ENCODE data around the gene ARL4D. TPM values are rescaled to one million over a fixed set of nuclear protein-coding genes. Genes with fewer than 3 reads are reported as not detected.

ARL4D gene
- total RNA-seq, 2 donors from 2014 or later, result 4.8 to 17.2 TPM

DNA sequence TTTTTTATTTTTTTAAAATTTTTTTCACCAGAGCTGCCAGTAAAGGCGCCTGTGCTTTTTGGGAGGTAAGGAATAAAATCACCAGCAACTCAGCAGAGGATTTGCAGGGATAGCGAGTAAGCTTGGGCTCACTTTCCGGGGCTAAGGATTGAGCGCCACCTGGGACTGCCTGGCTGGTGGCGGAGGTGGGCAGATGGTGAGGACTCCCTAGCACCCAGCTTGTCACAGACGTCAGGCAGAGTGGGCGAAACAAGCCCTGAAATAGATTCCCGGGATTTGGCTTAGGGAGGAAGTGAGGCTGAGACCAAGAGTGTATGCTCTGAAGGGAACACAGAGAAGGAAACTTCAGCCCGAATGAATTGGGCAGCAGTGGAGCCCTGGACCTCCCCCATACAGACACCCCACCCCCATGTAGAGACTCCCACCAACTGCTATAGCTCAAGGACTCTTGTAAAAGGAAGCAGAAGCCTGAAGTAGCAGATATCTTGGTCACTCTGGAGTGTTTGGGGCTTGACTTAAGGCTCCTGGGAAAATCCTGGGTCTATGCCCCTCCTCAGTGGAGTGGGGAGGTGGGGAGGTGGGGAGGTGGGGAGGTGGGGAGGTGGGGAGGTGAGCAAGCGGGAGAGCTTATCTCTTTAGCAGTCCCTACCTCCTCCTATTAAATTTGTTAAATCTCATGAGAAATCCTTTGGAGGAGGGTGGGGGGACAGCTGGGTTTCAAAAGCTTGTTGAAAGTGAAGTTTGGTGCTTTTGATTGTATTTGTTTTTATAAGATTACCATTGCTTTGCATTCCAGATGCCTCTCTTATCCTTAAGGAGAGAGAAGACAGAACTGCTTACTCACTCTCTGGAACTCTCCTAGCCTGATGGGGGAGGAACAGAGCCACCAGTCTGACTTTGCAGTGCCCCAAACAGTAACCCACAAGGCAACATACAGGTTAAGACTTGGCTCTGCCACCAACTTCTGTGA is 8.2 kb downstream of the ARL4D start:
- intact Hi-C loops (cut with DNase I), result loop anchor here (10.0 kb wide), 1 partner anchor 368 kb away; the partner anchor contains the start of gene DUSP3
- Histone ChIP-seq H3K9me3 (no peaks in the 10 kb centered on the region), H3K4me1 (replicated peaks) (no peaks in the 10 kb centered on the region), H3K27me3 (replicated peaks; ENCODE audit: insufficient read depth) (no peaks in the 10 kb centered on the region), H3K36me3 (no peaks in the 10 kb centered on the region), H3K27ac (no peak overlapping the region), H3K4me3 (no peak overlapping the region)
- DNase-seq (ENCODE audit: low spot score), result no peak
- TF ChIP-seq, protein P1, sequence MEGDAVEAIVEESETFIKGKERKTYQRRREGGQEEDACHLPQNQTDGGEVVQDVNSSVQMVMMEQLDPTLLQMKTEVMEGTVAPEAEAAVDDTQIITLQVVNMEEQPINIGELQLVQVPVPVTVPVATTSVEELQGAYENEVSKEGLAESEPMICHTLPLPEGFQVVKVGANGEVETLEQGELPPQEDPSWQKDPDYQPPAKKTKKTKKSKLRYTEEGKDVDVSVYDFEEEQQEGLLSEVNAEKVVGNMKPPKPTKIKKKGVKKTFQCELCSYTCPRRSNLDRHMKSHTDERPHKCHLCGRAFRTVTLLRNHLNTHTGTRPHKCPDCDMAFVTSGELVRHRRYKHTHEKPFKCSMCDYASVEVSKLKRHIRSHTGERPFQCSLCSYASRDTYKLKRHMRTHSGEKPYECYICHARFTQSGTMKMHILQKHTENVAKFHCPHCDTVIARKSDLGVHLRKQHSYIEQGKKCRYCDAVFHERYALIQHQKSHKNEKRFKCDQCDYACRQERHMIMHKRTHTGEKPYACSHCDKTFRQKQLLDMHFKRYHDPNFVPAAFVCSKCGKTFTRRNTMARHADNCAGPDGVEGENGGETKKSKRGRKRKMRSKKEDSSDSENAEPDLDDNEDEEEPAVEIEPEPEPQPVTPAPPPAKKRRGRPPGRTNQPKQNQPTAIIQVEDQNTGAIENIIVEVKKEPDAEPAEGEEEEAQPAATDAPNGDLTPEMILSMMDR (IDR thresholded peaks at IDR 0.05), result no peak
- TF ChIP-seq POLR2A (IDR thresholded peaks at IDR 0.05) (no peak), POLR2AphosphoS5 (IDR thresholded peaks at IDR 0.05) (no peak)
- WGBS, result 74% methylated on average over 10 of the region's 10 CpGs

DNA sequence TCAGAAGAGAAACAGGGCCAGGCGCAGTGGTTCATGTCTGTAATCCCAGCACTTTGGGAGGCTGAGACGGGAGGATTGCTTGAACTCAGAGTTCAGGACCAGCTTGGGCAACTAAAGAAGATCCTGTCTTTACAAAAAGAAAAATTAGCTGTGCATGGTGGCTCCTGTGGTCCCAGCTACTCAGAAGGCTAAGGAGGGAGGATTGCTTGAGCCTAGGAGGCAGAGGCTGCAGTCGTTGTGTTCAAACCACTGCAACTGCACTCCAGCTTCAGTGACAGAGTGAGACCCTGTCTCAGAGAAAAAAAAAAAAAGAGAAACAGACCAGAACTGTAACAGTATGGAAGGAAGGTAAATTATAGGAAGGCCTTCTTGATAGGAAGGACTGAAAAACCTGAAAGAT is 10.3 kb downstream of the ARL4D start:
- intact Hi-C loops (cut with DNase I), result loop anchor here (10.0 kb wide), 1 partner anchor 366 kb away; the partner anchor contains the start of gene DUSP3
- no peaks in the 10 kb centered on the region for H3K4me1 ChIP-seq (replicated peaks)
- DNase-seq (ENCODE audit: low spot score), result no peak
- no peaks in the 10 kb centered on the region for H3K27me3 ChIP-seq (replicated peaks; ENCODE audit: insufficient read depth)
- WGBS, result 79% methylated on average over 3 of the region's 3 CpGs
- no peaks in the 10 kb centered on the region for H3K9me3 ChIP-seq
- no peak overlapping the region for H3K4me3 ChIP-seq
- no peak for TF ChIP-seq POLR2AphosphoS5 (IDR thresholded peaks at IDR 0.05)
- TF ChIP-seq, protein P1 (IDR thresholded peaks at IDR 0.05), result no peak
- no peak for TF ChIP-seq POLR2A (IDR thresholded peaks at IDR 0.05)
- H3K36me3 ChIP-seq, result no peaks in the 10 kb centered on the region
- no peak overlapping the region for H3K27ac ChIP-seq

DNA sequence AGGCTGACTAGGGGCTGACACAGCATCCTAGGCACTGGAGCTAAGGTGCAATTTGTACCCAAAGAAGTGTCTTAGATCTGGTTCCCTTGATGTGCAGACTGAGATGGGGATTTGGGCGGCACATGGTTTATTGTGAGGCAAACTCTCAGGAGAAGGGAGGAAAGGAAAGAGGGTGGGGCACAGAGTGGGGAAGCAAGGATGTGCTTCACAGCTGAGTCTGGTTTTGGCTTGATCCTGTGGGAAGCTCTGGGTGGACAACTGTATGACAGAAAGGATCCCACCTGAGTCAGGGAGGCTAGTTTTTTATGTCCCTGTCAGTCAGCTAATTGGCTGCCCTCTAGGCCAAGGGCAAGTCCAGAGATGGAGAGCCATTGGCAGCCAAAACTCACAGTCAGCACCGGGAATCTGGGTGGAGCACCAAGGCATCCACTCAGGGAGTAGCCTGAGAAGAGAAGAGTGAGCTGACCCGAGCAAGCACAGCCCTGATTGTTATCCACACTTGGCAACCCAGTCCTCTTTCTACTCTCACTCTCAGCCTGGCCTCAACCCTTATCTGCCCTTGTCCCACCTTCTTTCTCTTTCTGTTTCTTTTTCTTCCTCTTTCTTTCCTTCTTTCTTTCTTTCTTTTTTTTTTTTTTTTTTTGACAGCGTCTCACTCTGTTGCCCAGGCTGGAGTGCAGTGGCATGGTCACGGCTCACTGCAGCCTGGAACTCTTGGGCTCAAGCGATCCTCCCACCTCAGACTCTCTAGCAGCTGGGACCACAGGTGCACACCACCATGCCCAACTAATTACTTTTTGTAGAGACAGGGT is 12.0 kb downstream of the ARL4D start:
- 68% methylated on average over 6 of the region's 6 CpGs for WGBS
- no peaks in the 10 kb centered on the region for H3K9me3 ChIP-seq

DNA sequence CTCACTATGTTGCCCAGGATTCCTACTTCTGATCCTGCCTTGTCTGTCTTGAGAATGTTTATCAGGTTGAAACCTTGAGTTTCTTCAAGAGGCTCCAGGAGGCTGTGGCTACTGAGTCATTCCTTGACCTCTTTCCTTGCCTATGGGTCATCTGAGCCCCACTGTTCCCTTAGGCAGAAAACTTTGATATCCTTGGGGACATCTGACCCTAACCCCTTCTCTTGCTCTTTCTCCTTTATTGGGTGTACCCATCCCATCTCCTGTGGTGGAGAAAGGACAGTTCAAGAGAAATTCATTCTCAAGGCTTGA is 12.5 kb downstream of the ARL4D start:
- Histone ChIP-seq H3K4me1 (replicated peaks) (no peaks in the 10 kb centered on the region), H3K9me3 (no peaks in the 10 kb centered on the region), H3K4me3 (no peak overlapping the region), H3K36me3 (no peaks in the 10 kb centered on the region), H3K27me3 (replicated peaks; ENCODE audit: insufficient read depth) (no peaks in the 10 kb centered on the region), H3K27ac (no peak overlapping the region)
- intact Hi-C loops (cut with DNase I), result no loop called here
- no peak for DNase-seq (ENCODE audit: low spot score)
- TF ChIP-seq POLR2AphosphoS5 (IDR thresholded peaks at IDR 0.05) (no peak), POLR2A (IDR thresholded peaks at IDR 0.05) (no peak)
- TF ChIP-seq, protein P1 (IDR thresholded peaks at IDR 0.05), result no peak

More for the DNA sequence above, 12.0 kb downstream of the ARL4D start:
- no peak overlapping the region for H3K27ac ChIP-seq
- H3K4me3 ChIP-seq, result no peak overlapping the region
- no peaks in the 10 kb centered on the region for H3K36me3 ChIP-seq
- no peak for DNase-seq (ENCODE audit: low spot score)
- TF ChIP-seq POLR2AphosphoS5 (IDR thresholded peaks at IDR 0.05) (no peak), POLR2A (IDR thresholded peaks at IDR 0.05) (no peak)
- TF ChIP-seq, protein P1 (IDR thresholded peaks at IDR 0.05), result no peak
- no peaks in the 10 kb centered on the region for H3K27me3 ChIP-seq (replicated peaks; ENCODE audit: insufficient read depth)
- intact Hi-C loops (cut with DNase I), result no loop called here
- H3K4me1 ChIP-seq (replicated peaks), result no peaks in the 10 kb centered on the region
